Measurements from ENCODE around the gene WDR4. TPM values are rescaled to one million over a fixed set of nuclear protein-coding genes. Genes with fewer than 3 reads are reported as not detected.

Gene WDR4
- total and polyA plus RNA-seq, 2 experiments from 2014 or later = 22.5 to 50.2 TPM

- DNase-seq (ENCODE audit: low spot score) (no peak), ATAC-seq (no peak)
- Histone ChIP-seq H3K4me2 (no peak overlapping the region), H4K20me1 (replicated peaks; ENCODE audit: insufficient read depth) (peaks cover 27% of the 10 kb centered on the region), H3K4me3 (no peak overlapping the region), H3K36me3 (ENCODE audit: insufficient read depth) (peaks cover 29% of the 10 kb centered on the region), H3F3A (replicated peaks; ENCODE audit: low read depth) (peaks cover 61% of the 10 kb centered on the region), H3K27ac (ENCODE audit: low read depth) (no peak overlapping the region), H3K79me2 (replicated peaks; ENCODE audit: insufficient read depth) (peaks cover 66% of the 10 kb centered on the region), H3K9me2 (ENCODE audit: insufficient read depth) (no peaks in the 10 kb centered on the region), H3K4me1 (ENCODE audit: insufficient read depth) (no peaks in the 10 kb centered on the region), H3K27me3 (ENCODE audit: insufficient read depth) (no peaks in the 10 kb centered on the region), H2AFZ (no peak overlapping the region)
- Mint-ChIP-seq H3K27me3 (ENCODE audit: insufficient read depth, low read depth, poor library complexity) (peaks cover 9% of the 10 kb centered on the region), H3K4me3 (no peak overlapping the region), H3K27ac (no peak overlapping the region), H3K36me3 (ENCODE audit: low read depth) (peaks cover 88% of the 10 kb centered on the region), H3K4me1 (peaks cover 3% of the 10 kb centered on the region; the same call in 1 of the 3 replicates), H3K9me3 (no peaks in the 10 kb centered on the region; the same call in 1 of the 3 replicates)
- no peak for TF ChIP-seq ZNF462 (CRISPR knock-in tag; IDR thresholded peaks at IDR 0.05)
- TF ChIP-seq EZH2phosphoT487 (IDR thresholded peaks at IDR 0.05; ENCODE audit: unreplicated experiment) = no peak
- no peak for TF ChIP-seq CTCF (conservative IDR thresholded peaks at IDR 0.05; ENCODE audit: low read depth in 2 of 2)
- no peak for TF ChIP-seq ZNF331 (CRISPR knock-in tag; IDR thresholded peaks at IDR 0.05; ENCODE audit: low read depth)
- no peak for TF ChIP-seq EZH2 (IDR thresholded peaks at IDR 0.05; ENCODE audit: low read depth, unreplicated experiment)
- no peak for TF ChIP-seq POLR2AphosphoS5 (IDR thresholded peaks at IDR 0.05; ENCODE audit: low read depth)
- no peak for TF ChIP-seq REST (IDR thresholded peaks at IDR 0.05; ENCODE audit: unreplicated experiment)
- TF ChIP-seq NANOG (IDR thresholded peaks at IDR 0.05; ENCODE audit: borderline replicate concordance) = no peak
- no peak for TF ChIP-seq ETS1 (IDR thresholded peaks at IDR 0.05)
- no peak for TF ChIP-seq STAT1 (IDR thresholded peaks at IDR 0.05; ENCODE audit: unreplicated experiment)
- no peak for TF ChIP-seq ZNF114 (CRISPR knock-in tag; IDR thresholded peaks at IDR 0.05)
- TF ChIP-seq CREB1 (CRISPR knock-in tag; IDR thresholded peaks at IDR 0.05; ENCODE audit: low read depth) = no peak
- no peak for TF ChIP-seq JUNB (IDR thresholded peaks at IDR 0.05; ENCODE audit: unreplicated experiment)
Observed at GRCh38 chr21:42847726-42848125, 31.6 kb downstream of the WDR4 start.

All from GM23338 (cell line).